ENCODE data around the gene CHI3L1.

CHI3L1 gene

GRCh38 chr1:203176273-203177035 lies 10.1 kb downstream of the CHI3L1 start:
- Histone ChIP-seq H2AFZ (ENCODE audit: low read depth, low read length) (no peak overlapping the region), H3K27ac (ENCODE audit: low read length) (no peak overlapping the region), H4K20me1 (ENCODE audit: insufficient read depth, low read length) (peaks cover 5% of the 10 kb centered on the region; the same call in 1 of the 2 replicates), H3K79me2 (ENCODE audit: low read length) (no peaks in the 10 kb centered on the region), H3K9me3 (ENCODE audit: insufficient read depth, low read length) (no peaks in the 10 kb centered on the region), H3K4me3 (ENCODE audit: low read length) (no peak overlapping the region), H3K27me3 (ENCODE audit: low read depth, low read length) (peaks cover 67% of the 10 kb centered on the region), H3K4me1 (ENCODE audit: low read length) (peaks cover 59% of the 10 kb centered on the region), H3K4me2 (ENCODE audit: low read length) (no peak overlapping the region), H3K9ac (ENCODE audit: low read length) (no peak overlapping the region), H3K36me3 (replicated peaks; ENCODE audit: low read depth, low read length) (no peaks in the 10 kb centered on the region)
- TF ChIP-seq EZH2phosphoT487 (IDR thresholded peaks at IDR 0.05; ENCODE audit: low read depth), result no peak
- TF ChIP-seq CTCF (IDR thresholded peaks at IDR 0.05; ENCODE audit: low read depth, low read length), result no peak

GRCh38 chr1:203175827-203176241 lies 10.7 kb downstream of the CHI3L1 start:
- Histone ChIP-seq H3K36me3 (replicated peaks; ENCODE audit: low read depth, low read length) (no peaks in the 10 kb centered on the region), H3K27ac (ENCODE audit: low read length) (no peak overlapping the region), H3K4me3 (ENCODE audit: low read length) (no peak overlapping the region), H3K9me3 (ENCODE audit: insufficient read depth, low read length) (no peaks in the 10 kb centered on the region), H3K9ac (ENCODE audit: low read length) (no peak overlapping the region), H3K27me3 (ENCODE audit: low read depth, low read length) (peaks cover 63% of the 10 kb centered on the region), H2AFZ (ENCODE audit: low read depth, low read length) (no peak overlapping the region), H3K79me2 (ENCODE audit: low read length) (no peaks in the 10 kb centered on the region), H3K4me1 (ENCODE audit: low read length) (peaks cover 56% of the 10 kb centered on the region), H3K4me2 (ENCODE audit: low read length) (no peak overlapping the region), H4K20me1 (ENCODE audit: insufficient read depth, low read length) (peaks cover 5% of the 10 kb centered on the region; the same call in 1 of the 2 replicates)
- TF ChIP-seq EZH2phosphoT487 (IDR thresholded peaks at IDR 0.05; ENCODE audit: low read depth) (no peak), CTCF (IDR thresholded peaks at IDR 0.05; ENCODE audit: low read depth, low read length) (no peak)

GRCh38 chr1:203175237-203175826 lies 11.2 kb downstream of the CHI3L1 start, which contains the start of gene MYBPH:
TSS of gene MYBPH (minus strand) at chr1:203175826. CDS start at chr1:203175755, 71 bp downstream.
- Histone ChIP-seq H3K4me1 (ENCODE audit: low read length) (peaks cover 51% of the 10 kb centered on the region), H3K27ac (ENCODE audit: low read length) (no peak within 1 kb of the TSS), H3K79me2 (ENCODE audit: low read length) (no peaks in the 10 kb centered on the region), H3K9me3 (ENCODE audit: insufficient read depth, low read length) (no peaks in the 10 kb centered on the region), H4K20me1 (ENCODE audit: insufficient read depth, low read length) (peaks cover 5% of the 10 kb centered on the region; the same call in 1 of the 2 replicates), H3K36me3 (replicated peaks; ENCODE audit: low read depth, low read length) (no peaks in the 10 kb centered on the region), H3K27me3 (ENCODE audit: low read depth, low read length) (peaks cover 61% of the 10 kb centered on the region), H2AFZ (ENCODE audit: low read depth, low read length) (no peak within 1 kb of the TSS), H3K4me3 (ENCODE audit: low read length) (no peak within 1 kb of the TSS), H3K4me2 (ENCODE audit: low read length) (no peak within 1 kb of the TSS), H3K9ac (ENCODE audit: low read length) (no peak within 1 kb of the TSS)
- TF ChIP-seq CTCF (IDR thresholded peaks at IDR 0.05; ENCODE audit: low read depth, low read length) (no peak), EZH2phosphoT487 (IDR thresholded peaks at IDR 0.05; ENCODE audit: low read depth) (no peak)

- H3K36me3 ChIP-seq (replicated peaks; ENCODE audit: low read depth, low read length), result no peaks in the 10 kb centered on the region
- peaks cover 60% of the 10 kb centered on the region for H3K27me3 ChIP-seq (ENCODE audit: low read depth, low read length)
- no peak overlapping the region for H3K9ac ChIP-seq (ENCODE audit: low read length)
- H3K27ac ChIP-seq (ENCODE audit: low read length), result no peak overlapping the region
- H3K4me2 ChIP-seq (ENCODE audit: low read length), result peak overlapping the region; percentile 61
- H3K9me3 ChIP-seq (ENCODE audit: insufficient read depth, low read length), result no peaks in the 10 kb centered on the region
- peaks cover 5% of the 10 kb centered on the region; the same call in 1 of the 2 replicates for H4K20me1 ChIP-seq (ENCODE audit: insufficient read depth, low read length)
- no peak for TF ChIP-seq CTCF (IDR thresholded peaks at IDR 0.05; ENCODE audit: low read depth, low read length)
- TF ChIP-seq EZH2phosphoT487 (IDR thresholded peaks at IDR 0.05; ENCODE audit: low read depth), result no peak
- no peak overlapping the region for H3K4me3 ChIP-seq (ENCODE audit: low read length)
- no peaks in the 10 kb centered on the region for H3K79me2 ChIP-seq (ENCODE audit: low read length)
- H2AFZ ChIP-seq (ENCODE audit: low read depth, low read length), result no peak overlapping the region
- peaks cover 47% of the 10 kb centered on the region for H3K4me1 ChIP-seq (ENCODE audit: low read length)
Observed at GRCh38 chr1:203174324-203174985, 12.0 kb downstream of the CHI3L1 start.

Data from OCI-LY3 (cell line).